ENCODE data around the gene CCAR1.

DNA sequence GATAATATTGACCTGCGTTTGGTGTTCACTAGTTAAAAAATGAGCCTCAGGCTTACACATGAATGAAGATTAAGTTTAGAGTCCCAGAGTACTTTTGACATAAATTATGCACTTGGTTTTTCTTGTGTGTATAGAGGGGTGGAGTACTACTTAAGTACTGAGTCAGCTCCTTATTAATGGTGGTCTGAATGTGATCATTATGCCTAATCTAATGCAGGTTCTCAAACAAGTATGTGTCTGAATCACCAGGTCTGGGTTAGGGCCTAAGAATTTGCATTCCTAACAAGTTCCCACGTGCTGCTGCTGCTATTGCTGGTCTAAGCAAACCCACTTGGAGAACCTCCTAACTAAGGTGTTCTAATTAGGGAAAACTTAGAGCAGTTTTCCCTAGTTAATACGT is 75.6 kb downstream of the CCAR1 start:
- TF ChIP-seq EZH2 (optimal IDR thresholded peaks at IDR 0.05; ENCODE audit: low read depth, low read length) (no peak), EZH2phosphoT487 (IDR thresholded peaks at IDR 0.05; ENCODE audit: low read length) (no peak)
- TF ChIP-seq, protein P1, sequence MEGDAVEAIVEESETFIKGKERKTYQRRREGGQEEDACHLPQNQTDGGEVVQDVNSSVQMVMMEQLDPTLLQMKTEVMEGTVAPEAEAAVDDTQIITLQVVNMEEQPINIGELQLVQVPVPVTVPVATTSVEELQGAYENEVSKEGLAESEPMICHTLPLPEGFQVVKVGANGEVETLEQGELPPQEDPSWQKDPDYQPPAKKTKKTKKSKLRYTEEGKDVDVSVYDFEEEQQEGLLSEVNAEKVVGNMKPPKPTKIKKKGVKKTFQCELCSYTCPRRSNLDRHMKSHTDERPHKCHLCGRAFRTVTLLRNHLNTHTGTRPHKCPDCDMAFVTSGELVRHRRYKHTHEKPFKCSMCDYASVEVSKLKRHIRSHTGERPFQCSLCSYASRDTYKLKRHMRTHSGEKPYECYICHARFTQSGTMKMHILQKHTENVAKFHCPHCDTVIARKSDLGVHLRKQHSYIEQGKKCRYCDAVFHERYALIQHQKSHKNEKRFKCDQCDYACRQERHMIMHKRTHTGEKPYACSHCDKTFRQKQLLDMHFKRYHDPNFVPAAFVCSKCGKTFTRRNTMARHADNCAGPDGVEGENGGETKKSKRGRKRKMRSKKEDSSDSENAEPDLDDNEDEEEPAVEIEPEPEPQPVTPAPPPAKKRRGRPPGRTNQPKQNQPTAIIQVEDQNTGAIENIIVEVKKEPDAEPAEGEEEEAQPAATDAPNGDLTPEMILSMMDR (IDR thresholded peaks at IDR 0.05; ENCODE audit: low read length): no peak

Measured in MM.1S (cell line).